NCI-H1417 (cell line): ENCODE data around the gene RNF40.
A peak's percentile ranks its signal among the peaks of the same experiment; 100 is the strongest.
"Not testable (repeated sequence)": the region's sequence is repeated elsewhere in the genome, so short reads cannot be mapped to it uniquely, and the experiment has no call there.

ENCODE experiments used
- DNase-seq, 3 experiments: peaks; one replicate each; lab custom pipeline; 2025; lab: John Stamatoyannopoulos, UW

Gene RNF40

DNA sequence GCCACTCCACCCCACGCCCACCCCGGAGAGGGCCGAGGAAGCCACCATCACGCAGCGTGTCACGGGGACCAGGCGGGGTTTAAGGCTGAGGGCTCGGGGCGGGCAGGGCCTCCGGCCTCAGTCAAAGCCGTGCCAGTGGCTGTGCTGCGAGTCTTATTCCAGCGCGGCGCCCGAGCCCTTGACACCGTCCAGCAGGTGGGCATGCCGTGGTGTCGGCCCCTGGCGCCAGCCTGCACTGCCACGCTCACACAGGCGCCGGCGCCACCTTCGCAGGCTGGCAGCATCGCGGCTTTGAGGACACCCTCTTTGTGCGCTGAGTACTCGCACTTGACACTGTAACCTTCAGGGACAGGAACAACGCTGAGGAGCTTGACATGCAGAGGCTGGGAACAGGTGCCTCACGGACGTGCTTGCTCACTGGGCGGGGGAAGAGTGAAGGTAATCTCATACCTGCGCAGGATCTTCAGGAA is 58.9 kb downstream of the RNF40 start:
- peak in 1 of 3 experiments; percentile 53 for DNase-seq

DNA sequence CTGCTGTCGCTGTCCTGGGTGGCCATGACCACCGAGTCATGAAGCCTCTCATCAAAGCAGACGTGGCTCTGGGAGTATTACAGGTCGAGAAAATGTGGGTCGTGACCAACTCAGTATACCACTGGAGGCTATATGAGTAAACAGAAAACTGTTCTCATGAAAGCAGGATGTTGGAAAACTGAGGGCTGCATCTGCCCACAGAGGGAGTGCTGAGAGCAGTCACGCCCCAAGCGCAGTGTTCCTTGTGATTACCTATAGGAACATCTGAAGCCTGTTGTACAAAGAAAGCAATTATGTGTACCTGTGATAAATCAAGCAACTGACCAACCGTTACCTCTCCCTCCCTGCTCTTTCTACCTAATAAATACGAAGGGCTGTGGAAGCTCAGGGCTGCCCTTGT is 59.3 kb downstream of the RNF40 start:
- not testable (repeated sequence) for DNase-seq

GRCh38 chr16:30821891-30822290 is 59.8 kb downstream of the RNF40 start:
- no peak for DNase-seq
